PC-9 (cell line): ENCODE measurements around the gene DCAF6. TPM values are rescaled to one million over a fixed set of nuclear protein-coding genes. Genes with fewer than 3 reads are reported as not detected.

ENCODE experiments used
- BruUV-seq: library from RNA; stranded (reverse); fragments of 400-500 nt; replicated peaks from 2 replicates; lab custom pipeline; 2021; lab: Mats Ljungman, UMichigan
- CTCF ChIA-PET: fragments of 300-600 bp; sonication (Branson Sonifier 250); formaldehyde crosslinking; loops from one replicate; lab custom pipeline; 2022; ENCODE audit warnings: antibody characterized with exemption; lab: Charles Lee
- POLR2A ChIA-PET: fragments of 300-600 bp; sonication (Branson Sonifier 250); formaldehyde crosslinking; loops from one replicate; lab custom pipeline; 2022; ENCODE audit warnings: antibody characterized with exemption; ENCODE audit not compliant: unreplicated experiment; lab: Charles Lee
- DNase-seq, 2 experiments: peaks; one replicate each; pipeline versions ENCODE4 v3.0.0 to v3.0.0-alpha.2; 2015 to 2022; ENCODE audit warnings: mixed read lengths in 1 of 2
- H2AFZ ChIP-seq: fragments of 200-600 bp; sonication (generic); 2 replicates; pipeline ENCODE4 v1.8.1; 2017; ENCODE audit warnings: antibody characterized with exemption
- H3F3A ChIP-seq: fragments of 200-600 bp; sonication (generic); 2 replicates; pipeline ENCODE4 v1.8.1; 2017; ENCODE audit warnings: antibody characterized with exemption, mild to moderate bottlenecking, low read depth; ENCODE audit not compliant: insufficient read depth
- H3K27ac ChIP-seq: fragments of 200-600 bp; sonication (generic); 2 replicates; pipeline ENCODE4 v1.6.1; 2016; ENCODE audit warnings: mixed run types
- H3K27me3 ChIP-seq: fragments of 200-600 bp; sonication (generic); 2 replicates; pipeline ENCODE4 v1.6.1; 2016; ENCODE audit warnings: low read depth, mixed run types; ENCODE audit not compliant: insufficient read depth
- H3K36me3 ChIP-seq: fragments of 200-600 bp; sonication (generic); 2 replicates; pipeline ENCODE4 v1.6.1; 2016; ENCODE audit warnings: low read depth, mixed run types
- H3K4me1 ChIP-seq: fragments of 200-600 bp; sonication (generic); replicated peaks from 2 replicates; pipeline ENCODE4 v1.6.1; 2016; ENCODE audit warnings: mixed run types; ENCODE audit not compliant: insufficient read depth
- H3K4me2 ChIP-seq: fragments of 200-600 bp; sonication (generic); 2 replicates; pipeline ENCODE4 v1.6.1; 2017; ENCODE audit warnings: mixed run types
- H3K4me3 ChIP-seq: fragments of 200-600 bp; sonication (generic); 2 replicates; pipeline ENCODE4 v1.6.1; 2016; ENCODE audit warnings: mixed run types
- H3K79me2 ChIP-seq: fragments of 200-600 bp; sonication (generic); 2 replicates; pipeline ENCODE4 v1.6.1; 2017; ENCODE audit warnings: low read depth, mixed run types
- H3K9me2 ChIP-seq: fragments of 200-600 bp; sonication (generic); 2 replicates; pipeline ENCODE4 v1.8.1; 2017; ENCODE audit warnings: mild to moderate bottlenecking; ENCODE audit not compliant: insufficient read depth
- H3K9me3 ChIP-seq: fragments of 200-600 bp; sonication (generic); 2 replicates; pipeline ENCODE4 v1.8.1; 2016; ENCODE audit warnings: low read depth; ENCODE audit not compliant: insufficient read depth
- H4K20me1 ChIP-seq: fragments of 200-600 bp; sonication (generic); 2 replicates; pipeline ENCODE4 v1.8.1; 2017; ENCODE audit not compliant: insufficient read depth
- CTCF ChIP-seq: fragments of 200-600 bp; sonication (generic); conservative IDR thresholded peaks from 2 replicates; pipeline ENCODE4 v1.6.1; 2017; ENCODE audit warnings: mixed run types, antibody characterized with exemption, mild to moderate bottlenecking, moderate library complexity
- EZH2 ChIP-seq: fragments of 200-600 bp; sonication (generic); IDR thresholded peaks from 2 replicates; pipeline ENCODE4 v1.8.0; 2017; ENCODE audit warnings: antibody characterized with exemption, low read depth
- intact Hi-C: fragments of 100-400 bp; cut with micrococcal nuclease; formaldehyde crosslinking; loops from one replicate; pipeline ENCODE4 v1.10.0; 2022; ENCODE audit not compliant: unreplicated experiment
- total RNA-seq: library from RNA; stranded (reverse); gene quantifications from 2 replicates; pipeline ENCODE4 v1.2.3, GENCODE V29; 2021

Gene DCAF6
- total RNA-seq, 1 experiment from 2014 or later = 77.4 TPM

- Histone ChIP-seq H3K27ac (no peak overlapping the region), H3K4me1 (peaks cover 28% of the 10 kb centered on the region), H3K4me3 (no peak overlapping the region), H3K9me3 (no peaks in the 10 kb centered on the region), H4K20me1 (no peaks in the 10 kb centered on the region), H3K36me3 (no peaks in the 10 kb centered on the region), H3K27me3 (no peaks in the 10 kb centered on the region), H3F3A (peaks cover 3% of the 10 kb centered on the region; the same call in 1 of the 2 replicates), H3K4me2 (no peak overlapping the region), H3K9me2 (no peaks in the 10 kb centered on the region), H2AFZ (no peak overlapping the region), H3K79me2 (peaks cover 61% of the 10 kb centered on the region)
- intact Hi-C loops = loop anchor here (10.0 kb wide), 1 partner anchor 705 kb away; the partner anchor contains the start of gene POU2F1
- no peak for TF ChIP-seq EZH2
- TF ChIP-seq CTCF = no peak
- ChIA-PET POLR2A (interaction anchor here (0.6 kb wide), 1 partner anchor 552 kb away, joined by 8 read pairs; no protein-coding TSS in a partner anchor), CTCF (no interaction called here)
- DNase-seq = no peak
- no TSS peak for BruUV-seq
Measured at GRCh38 chr1:167929725-167930124, 6.8 kb upstream of the DCAF6 start.

- ChIA-PET CTCF (no interaction called here), POLR2A (no interaction called here)
- peak overlapping the region; percentile 82; the same call in 1 of the 2 replicates for H3K4me3 ChIP-seq
- no peaks in the 10 kb centered on the region for H3K9me2 ChIP-seq
- no peaks in the 10 kb centered on the region for H3K36me3 ChIP-seq
- no peaks in the 10 kb centered on the region for H3K27me3 ChIP-seq
- intact Hi-C loops = loop anchor here (10.0 kb wide), 1 partner anchor 709 kb away; the partner anchor contains the start of gene POU2F1
- 0 out of 2 replicates have a peak overlapping the region, but pooled peaks have one; percentile 39 for H3K27ac ChIP-seq
- peak overlapping the region; percentile 91 for H3K4me2 ChIP-seq
- BruUV-seq = no TSS peak
- no peak for DNase-seq
- H3K9me3 ChIP-seq = no peaks in the 10 kb centered on the region
- no peaks in the 10 kb centered on the region for H4K20me1 ChIP-seq
- peaks cover 13% of the 10 kb centered on the region; the same call in 1 of the 2 replicates for H3F3A ChIP-seq
- peaks cover 29% of the 10 kb centered on the region for H3K4me1 ChIP-seq
- no peak for TF ChIP-seq CTCF
- TF ChIP-seq EZH2 = no peak
- no peak overlapping the region for H2AFZ ChIP-seq
- H3K79me2 ChIP-seq = peaks cover 76% of the 10 kb centered on the region
Measured at GRCh38 chr1:167933788-167934187, 2.7 kb upstream of the DCAF6 start.

- H3K4me1 ChIP-seq = peaks cover 36% of the 10 kb centered on the region
- H2AFZ ChIP-seq = peak overlapping the region; percentile 90
- peak overlapping the region; percentile 39 for H3K27ac ChIP-seq
- H4K20me1 ChIP-seq = no peaks in the 10 kb centered on the region
- H3F3A ChIP-seq = peaks cover 13% of the 10 kb centered on the region; the same call in 1 of the 2 replicates
- no peaks in the 10 kb centered on the region for H3K9me3 ChIP-seq
- no peak for DNase-seq
- no peaks in the 10 kb centered on the region for H3K36me3 ChIP-seq
- H3K9me2 ChIP-seq = no peaks in the 10 kb centered on the region
- peak overlapping the region; percentile 82 for H3K4me3 ChIP-seq
- no TSS peak for BruUV-seq
- POLR2A ChIA-PET = interaction anchor here (0.7 kb wide), 1 partner anchor 138 kb away, joined by 4 read pairs; no protein-coding TSS in a partner anchor
- peak overlapping the region; percentile 91 for H3K4me2 ChIP-seq
- peaks cover 76% of the 10 kb centered on the region for H3K79me2 ChIP-seq
- CTCF ChIA-PET = no interaction called here
- TF ChIP-seq CTCF = no peak
- intact Hi-C loops = loop anchor here (10.0 kb wide), 1 partner anchor 710 kb away; the partner anchor contains the start of gene POU2F1
- no peaks in the 10 kb centered on the region for H3K27me3 ChIP-seq
Measured at GRCh38 chr1:167934426-167935215, 1.9 kb upstream of the DCAF6 start.
